ENCODE data around the gene FRG2B.
"Not testable (repeated sequence)": the region's sequence is repeated elsewhere in the genome, so short reads cannot be mapped to it uniquely, and the experiment has no call there.

Gene FRG2B

GRCh38 chr10:133603434-133603833 is 23.2 kb downstream of the FRG2B start:
- intact Hi-C loops (cut with DNase I); DNase-seq: not testable (repeated sequence)

GRCh38 chr10:133600657-133601056 is 25.9 kb downstream of the FRG2B start:
- intact Hi-C loops (cut with DNase I): no loop called here
- no peak for DNase-seq

GRCh38 chr10:133599869-133600268 is 26.7 kb downstream of the FRG2B start:
- intact Hi-C loops (cut with DNase I); DNase-seq: not testable (repeated sequence)

GRCh38 chr10:133592716-133593115 is 33.9 kb downstream of the FRG2B start:
- intact Hi-C loops (cut with DNase I): no loop called here

GRCh38 chr10:133590970-133591359 is 35.6 kb downstream of the FRG2B start:
- intact Hi-C loops (cut with DNase I): no loop called here
- DNase-seq: peak in 1 of 10 donors; percentile 75

More at GRCh38 chr10:133592716-133593115, 33.9 kb downstream of the FRG2B start:
- DNase-seq: peak in 1 of 10 donors; percentile 49

GRCh38 chr10:133590226-133590969 is 36.2 kb downstream of the FRG2B start:
- peak in 2 of 10 donors; percentile 30 to 68 for DNase-seq
- intact Hi-C loops (cut with DNase I): no loop called here

GRCh38 chr10:133577037-133577436 is 49.6 kb downstream of the FRG2B start:
- intact Hi-C loops (cut with DNase I); DNase-seq: not testable (repeated sequence)

Data from posterior cingulate gyrus (tissue), 11 donors.